ENCODE results near the gene SUPT3H. TPM values are rescaled to one million over a fixed set of nuclear protein-coding genes. Genes with fewer than 3 reads are reported as not detected.

Gene SUPT3H
- total RNA-seq, 1 donor from 2014 or later, result 4.9 TPM

DNA sequence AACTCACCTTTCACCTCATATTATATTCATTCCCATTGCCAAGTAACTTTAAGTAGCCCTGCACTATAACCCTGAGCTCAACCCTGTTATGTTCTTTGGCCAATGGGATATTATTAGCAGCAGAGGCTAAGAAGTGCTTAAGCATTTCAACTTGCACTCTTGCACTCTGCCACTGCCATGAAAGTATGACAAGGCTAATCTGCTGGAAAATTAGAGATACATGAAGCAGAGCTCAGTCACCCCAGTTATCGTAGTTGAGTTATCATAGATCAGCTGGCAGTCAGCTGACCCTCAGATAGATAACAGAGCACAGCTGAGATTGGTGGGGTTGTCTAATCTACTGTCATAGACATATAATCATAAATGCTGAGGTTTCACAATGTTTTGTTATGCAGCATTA is 259.0 kb downstream of the SUPT3H start:
- no peak for DNase-seq
- ATAC-seq, result no peak
- H3K4me3 ChIP-seq, result no peak overlapping the region
- H3K36me3 ChIP-seq, result no peaks in the 10 kb centered on the region
- TF ChIP-seq, protein P1, sequence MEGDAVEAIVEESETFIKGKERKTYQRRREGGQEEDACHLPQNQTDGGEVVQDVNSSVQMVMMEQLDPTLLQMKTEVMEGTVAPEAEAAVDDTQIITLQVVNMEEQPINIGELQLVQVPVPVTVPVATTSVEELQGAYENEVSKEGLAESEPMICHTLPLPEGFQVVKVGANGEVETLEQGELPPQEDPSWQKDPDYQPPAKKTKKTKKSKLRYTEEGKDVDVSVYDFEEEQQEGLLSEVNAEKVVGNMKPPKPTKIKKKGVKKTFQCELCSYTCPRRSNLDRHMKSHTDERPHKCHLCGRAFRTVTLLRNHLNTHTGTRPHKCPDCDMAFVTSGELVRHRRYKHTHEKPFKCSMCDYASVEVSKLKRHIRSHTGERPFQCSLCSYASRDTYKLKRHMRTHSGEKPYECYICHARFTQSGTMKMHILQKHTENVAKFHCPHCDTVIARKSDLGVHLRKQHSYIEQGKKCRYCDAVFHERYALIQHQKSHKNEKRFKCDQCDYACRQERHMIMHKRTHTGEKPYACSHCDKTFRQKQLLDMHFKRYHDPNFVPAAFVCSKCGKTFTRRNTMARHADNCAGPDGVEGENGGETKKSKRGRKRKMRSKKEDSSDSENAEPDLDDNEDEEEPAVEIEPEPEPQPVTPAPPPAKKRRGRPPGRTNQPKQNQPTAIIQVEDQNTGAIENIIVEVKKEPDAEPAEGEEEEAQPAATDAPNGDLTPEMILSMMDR (IDR thresholded peaks at IDR 0.05), result no peak
- intact Hi-C loops (cut with DNase I), result no loop called here
- no peaks in the 10 kb centered on the region for H3K4me1 ChIP-seq
- no peaks in the 10 kb centered on the region for H3K9me3 ChIP-seq
- H3K27me3 ChIP-seq, result no peaks in the 10 kb centered on the region
- H3K27ac ChIP-seq, result no peak overlapping the region

DNA sequence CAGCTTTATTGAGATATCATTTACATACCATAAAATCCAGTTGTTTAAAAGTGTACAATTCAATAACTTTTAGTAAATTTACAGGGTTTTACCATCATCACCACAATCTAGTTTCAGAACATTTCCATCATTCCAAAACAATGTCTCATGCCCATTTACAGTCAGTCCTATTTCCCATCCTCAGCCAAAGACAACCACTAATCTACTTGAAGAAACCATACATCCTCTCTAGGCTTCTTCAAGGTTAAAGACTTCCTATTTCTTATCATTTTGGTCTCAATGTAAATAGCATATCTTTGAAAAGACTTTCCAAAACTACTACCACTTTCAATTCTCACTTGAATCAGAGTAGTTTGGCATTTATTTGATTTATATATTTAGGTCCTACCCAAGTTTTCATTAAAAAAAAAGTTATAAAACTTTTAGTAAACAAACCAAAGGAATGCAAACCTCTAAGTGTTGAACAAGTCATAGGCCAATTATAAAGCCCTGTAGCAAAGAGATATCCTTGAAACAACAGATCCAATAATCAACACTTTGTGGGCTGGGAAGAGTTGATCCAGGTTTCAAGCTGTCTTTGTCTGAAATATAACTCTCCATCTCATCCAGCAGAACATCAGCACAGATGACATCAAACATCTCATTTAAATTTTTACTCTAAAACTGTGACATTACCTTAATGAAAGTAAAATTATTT is 260.9 kb downstream of the SUPT3H start:
- DNase-seq (no peak), ATAC-seq (no peak)
- H3K36me3 ChIP-seq, result no peaks in the 10 kb centered on the region
- TF ChIP-seq, protein P1 (IDR thresholded peaks at IDR 0.05), result no peak
- no peaks in the 10 kb centered on the region for H3K27me3 ChIP-seq
- H3K27ac ChIP-seq, result no peak overlapping the region
- no peaks in the 10 kb centered on the region for H3K4me1 ChIP-seq
- H3K9me3 ChIP-seq, result no peaks in the 10 kb centered on the region
- intact Hi-C loops (cut with DNase I), result no loop called here
- no peak overlapping the region for H3K4me3 ChIP-seq

DNA sequence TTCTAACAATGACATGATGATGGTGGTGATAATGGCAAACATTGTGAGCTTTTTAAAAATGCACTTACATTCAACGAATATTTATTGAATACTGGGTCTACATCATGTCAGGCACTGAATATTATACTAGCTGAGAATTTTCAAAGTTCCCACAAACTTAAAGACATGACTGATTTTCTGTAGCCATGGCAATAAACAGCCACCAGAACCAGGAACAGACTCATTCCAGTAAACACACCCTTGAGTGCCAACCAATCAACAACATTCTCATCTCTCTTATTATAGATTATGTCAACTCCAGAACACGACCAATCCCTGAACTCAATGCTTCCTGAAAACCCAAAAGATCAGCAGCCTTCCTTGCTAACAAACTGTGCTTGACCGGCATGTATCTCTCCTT is 262.0 kb downstream of the SUPT3H start:
- ATAC-seq (no peak), DNase-seq (no peak)
- H3K4me3 ChIP-seq, result no peak overlapping the region
- TF ChIP-seq, protein P1 (IDR thresholded peaks at IDR 0.05), result no peak
- intact Hi-C loops (cut with DNase I), result no loop called here
- no peaks in the 10 kb centered on the region for H3K4me1 ChIP-seq
- H3K36me3 ChIP-seq, result no peaks in the 10 kb centered on the region
- H3K9me3 ChIP-seq, result no peaks in the 10 kb centered on the region
- no peak overlapping the region for H3K27ac ChIP-seq
- no peaks in the 10 kb centered on the region for H3K27me3 ChIP-seq

DNA sequence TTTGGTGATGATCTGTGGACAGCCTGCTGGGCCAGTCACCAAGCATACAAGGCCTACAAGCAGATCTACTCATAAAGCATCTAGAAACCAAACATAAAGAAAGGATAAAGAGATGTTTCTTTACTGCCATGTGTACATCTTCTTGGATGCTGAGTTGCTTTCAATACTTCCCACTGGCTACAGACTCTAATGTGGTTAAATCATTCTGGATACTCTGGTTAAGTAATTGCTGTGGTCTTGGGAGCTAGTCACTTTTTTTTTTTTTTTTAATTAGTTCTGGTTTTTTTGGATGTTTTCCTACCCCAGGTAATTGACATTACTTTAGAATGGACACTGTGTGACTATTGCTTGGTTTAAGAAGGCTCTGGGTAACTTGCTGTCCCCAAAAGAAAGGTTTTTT is 265.0 kb downstream of the SUPT3H start:
- no peak for DNase-seq
- no peaks in the 10 kb centered on the region for H3K9me3 ChIP-seq
- TF ChIP-seq, protein P1 (IDR thresholded peaks at IDR 0.05), result no peak
- H3K27me3 ChIP-seq, result no peaks in the 10 kb centered on the region
- intact Hi-C loops (cut with DNase I), result no loop called here
- no peak overlapping the region for H3K4me3 ChIP-seq
- H3K27ac ChIP-seq, result no peak overlapping the region
- H3K4me1 ChIP-seq, result no peaks in the 10 kb centered on the region
- no peak for ATAC-seq
- no peaks in the 10 kb centered on the region for H3K36me3 ChIP-seq

DNA sequence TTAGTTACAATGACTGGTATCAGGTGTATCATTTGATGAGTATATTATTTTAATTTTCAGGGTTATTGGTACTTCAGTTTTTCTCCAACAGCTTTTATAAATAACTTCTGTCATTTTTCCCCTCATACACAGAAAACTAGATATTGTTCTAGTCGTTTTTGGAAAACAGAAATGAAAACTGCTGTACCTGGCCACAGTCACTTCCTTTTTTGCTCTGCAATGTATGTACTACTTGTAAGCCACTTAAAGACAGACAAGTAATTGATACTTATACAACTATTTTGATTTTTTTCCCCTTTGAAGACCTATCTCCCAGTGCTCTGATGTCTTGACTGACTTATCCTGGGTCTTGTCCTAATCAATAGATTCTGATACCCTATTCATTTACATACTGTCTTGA is 268.2 kb downstream of the SUPT3H start:
- DNase-seq (no peak), ATAC-seq (no peak)
- no peaks in the 10 kb centered on the region for H3K4me1 ChIP-seq
- no peaks in the 10 kb centered on the region for H3K9me3 ChIP-seq
- TF ChIP-seq, protein P1 (IDR thresholded peaks at IDR 0.05), result no peak
- no peak overlapping the region for H3K27ac ChIP-seq
- H3K27me3 ChIP-seq, result no peaks in the 10 kb centered on the region
- H3K4me3 ChIP-seq, result no peak overlapping the region
- intact Hi-C loops (cut with DNase I), result no loop called here
- no peaks in the 10 kb centered on the region for H3K36me3 ChIP-seq
